ENCODE data around the gene TBC1D1.

The TBC1D1 gene

GRCh38 chr4:37956941-37957340 lies 66.1 kb downstream of the TBC1D1 start:
- Mint-ChIP-seq H3K36me3 (ENCODE audit: low read depth) (no peaks in the 10 kb centered on the region), H3K9me3 (no peaks in the 10 kb centered on the region), H3K4me3 (no peak overlapping the region), H3K27ac (no peak overlapping the region), H3K4me1 (peaks cover 63% of the 10 kb centered on the region), H3K27me3 (ENCODE audit: low read depth) (no peaks in the 10 kb centered on the region)
- TF ChIP-seq CTCF (IDR thresholded peaks at IDR 0.05; ENCODE audit: unreplicated experiment in 3 of 3): no peak

GRCh38 chr4:37958932-37959331 lies 68.0 kb downstream of the TBC1D1 start:
- Mint-ChIP-seq H3K27ac (no peak overlapping the region), H3K36me3 (ENCODE audit: low read depth) (no peaks in the 10 kb centered on the region), H3K9me3 (no peaks in the 10 kb centered on the region), H3K27me3 (ENCODE audit: low read depth) (no peaks in the 10 kb centered on the region), H3K4me3 (no peak overlapping the region), H3K4me1 (peaks cover 53% of the 10 kb centered on the region)
- TF ChIP-seq CTCF (IDR thresholded peaks at IDR 0.05; ENCODE audit: unreplicated experiment in 3 of 3): no peak

GRCh38 chr4:37960098-37960497 lies 69.2 kb downstream of the TBC1D1 start, which contains the start of gene PTTG2:
PTTG2 (plus strand) TSS chr4:37960398; CDS start chr4:37960435, 37 bp downstream.
- H3K9me3 Mint-ChIP-seq: no peaks in the 10 kb centered on the region
- H3K27me3 Mint-ChIP-seq (ENCODE audit: low read depth): no peaks in the 10 kb centered on the region
- peaks cover 45% of the 10 kb centered on the region for H3K4me1 Mint-ChIP-seq
- no peak within 1 kb of the TSS for H3K4me3 Mint-ChIP-seq
- H3K36me3 Mint-ChIP-seq (ENCODE audit: low read depth): no peaks in the 10 kb centered on the region
- no peak for TF ChIP-seq CTCF (IDR thresholded peaks at IDR 0.05; ENCODE audit: unreplicated experiment in 3 of 3)
- peak within 1 kb of the TSS; percentile 39 to 75 (median 64) for H3K27ac Mint-ChIP-seq

GRCh38 chr4:37960679-37961450 lies 70.0 kb downstream of the TBC1D1 start:
- Mint-ChIP-seq H3K4me1 (peaks cover 40% of the 10 kb centered on the region), H3K9me3 (no peaks in the 10 kb centered on the region), H3K27ac (peak overlapping the region; percentile 39 to 75 (median 64)), H3K4me3 (no peak overlapping the region), H3K27me3 (ENCODE audit: low read depth) (no peaks in the 10 kb centered on the region), H3K36me3 (ENCODE audit: low read depth) (no peaks in the 10 kb centered on the region)
- TF ChIP-seq CTCF (IDR thresholded peaks at IDR 0.05; ENCODE audit: unreplicated experiment in 3 of 3): no peak

- H3K36me3 Mint-ChIP-seq (ENCODE audit: low read depth): no peaks in the 10 kb centered on the region
- H3K4me3 Mint-ChIP-seq: no peak overlapping the region
- H3K9me3 Mint-ChIP-seq: no peaks in the 10 kb centered on the region
- TF ChIP-seq CTCF (IDR thresholded peaks at IDR 0.05; ENCODE audit: unreplicated experiment in 3 of 3): no peak
- no peaks in the 10 kb centered on the region for H3K27me3 Mint-ChIP-seq (ENCODE audit: low read depth)
- H3K27ac Mint-ChIP-seq: no peak overlapping the region
- H3K4me1 Mint-ChIP-seq: peaks cover 34% of the 10 kb centered on the region
Measured at GRCh38 chr4:37964734-37965457, 74.0 kb downstream of the TBC1D1 start.

All from nephron (organoid).